Breast epithelium (tissue), 4 donors: ENCODE measurements around the gene HMGCS2. TPM values are rescaled to one million over a fixed set of nuclear protein-coding genes. Genes with fewer than 3 reads are reported as not detected.

Source experiments
- DNase-seq, 2 donors: peaks; one replicate each; pipeline ENCODE4 v3.0.0-alpha.2; 2019; ENCODE audit warnings: low spot score in 2 of 2
- H3K27ac ChIP-seq, 2 donors: fragments of 200-600 bp; sonication (generic) in 1 of 2; one replicate each; pipeline ENCODE4 v1.5.1; 2016 to 2019; ENCODE audit warnings: mild to moderate bottlenecking in 1 of 2
- H3K27me3 ChIP-seq, 2 donors: fragments of 200-600 bp; sonication (generic) in 1 of 2; one replicate each; pipeline versions ENCODE4 v1.5.1 to v1.6.0; 2017 to 2019; ENCODE audit warnings: control low read depth in 1 of 2, mild to moderate bottlenecking in 1 of 2
- H3K36me3 ChIP-seq: fragments of 200-600 bp; one replicate; pipeline ENCODE4 v1.5.1; 2019
- H3K4me1 ChIP-seq, 2 donors: fragments of 200-600 bp; sonication (generic); one replicate each; pipeline ENCODE4 v1.5.1; 2016 to 2019; ENCODE audit warnings: control low read depth in 1 of 2
- H3K4me3 ChIP-seq, 3 donors: fragments of 200-600 bp; sonication (generic); 1 replicate in 2 of 3; 2 replicates in 1 of 3; pipeline ENCODE4 v1.5.1; 2016 to 2019; ENCODE audit warnings: mild to moderate bottlenecking in 3 of 3, moderate library complexity in 2 of 3
- H3K9me3 ChIP-seq, 2 donors: fragments of 200-600 bp; sonication (generic) in 1 of 2; one replicate each; pipeline ENCODE4 v1.5.1; 2016 to 2019; ENCODE audit warnings: control low read depth in 1 of 2
- POLR2A ChIP-seq: fragments of 450-650 bp; IDR thresholded peaks from one replicate; pipeline ENCODE4 v1.6.1; 2016; ENCODE audit warnings: antibody characterized with exemption, mild to moderate bottlenecking, moderate library complexity
- POLR2AphosphoS5 ChIP-seq, 3 donors: sonication (generic); formaldehyde crosslinking; IDR thresholded peaks; one replicate each; pipeline ENCODE4 v1.6.1; 2017; ENCODE audit warnings: antibody characterized with exemption in 3 of 3
- intact Hi-C: fragments of 100-400 bp; cut with DNase I; formaldehyde crosslinking; loops from one replicate; pipeline ENCODE4 v1.15.1; 2023; ENCODE audit warnings: low total_unique reads
- total RNA-seq, 3 donors: library from RNA; depleted of rRNA; stranded (reverse); fragments of >200 nt; gene quantifications; one replicate each; pipeline ENCODE4 v1.1.0, GENCODE V29; 2016
- TF ChIP-seq, protein P1 (sequence below), 3 donors: fragments of 450-650 bp; IDR thresholded peaks; one replicate each; pipeline ENCODE4 v1.5.1; 2016 to 2017; ENCODE audit warnings: antibody characterized with exemption in 3 of 3, mild to moderate bottlenecking in 3 of 3, moderate library complexity in 3 of 3

HMGCS2 gene
- total RNA-seq, 3 donors from 2014 or later, result 0.16 to 142 (median 23.0) TPM

DNA sequence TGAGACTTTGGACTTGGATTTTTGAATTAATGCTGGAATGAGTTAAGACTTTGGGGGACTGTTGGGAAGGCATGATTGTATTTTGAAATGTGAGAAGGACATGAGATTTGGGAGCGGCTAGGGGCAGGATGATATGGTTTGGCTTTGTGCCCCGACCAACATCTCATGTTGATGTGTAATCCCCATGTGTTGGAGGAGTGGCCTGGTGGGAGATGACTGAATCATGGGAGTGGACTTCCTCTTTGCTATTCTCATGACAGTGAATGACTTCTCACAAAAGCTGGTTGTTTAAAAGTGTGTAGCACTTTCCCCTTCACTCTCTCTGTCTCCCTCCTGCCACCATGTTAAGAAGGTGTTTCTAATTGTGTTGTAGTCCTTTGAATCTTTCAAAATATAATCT is 66.3 kb downstream of the HMGCS2 start:
- intact Hi-C loops, result no loop called here
- Histone ChIP-seq H3K27ac (no peak overlapping the region), H3K4me1 (no peaks in the 10 kb centered on the region), H3K27me3 (no peaks in the 10 kb centered on the region), H3K9me3 (peaks cover 6 to 13% of the 10 kb centered on the region in 2 donors), H3K4me3 (no peak overlapping the region), H3K36me3 (no peaks in the 10 kb centered on the region)
- DNase-seq, result no peak
- TF ChIP-seq, protein P1, sequence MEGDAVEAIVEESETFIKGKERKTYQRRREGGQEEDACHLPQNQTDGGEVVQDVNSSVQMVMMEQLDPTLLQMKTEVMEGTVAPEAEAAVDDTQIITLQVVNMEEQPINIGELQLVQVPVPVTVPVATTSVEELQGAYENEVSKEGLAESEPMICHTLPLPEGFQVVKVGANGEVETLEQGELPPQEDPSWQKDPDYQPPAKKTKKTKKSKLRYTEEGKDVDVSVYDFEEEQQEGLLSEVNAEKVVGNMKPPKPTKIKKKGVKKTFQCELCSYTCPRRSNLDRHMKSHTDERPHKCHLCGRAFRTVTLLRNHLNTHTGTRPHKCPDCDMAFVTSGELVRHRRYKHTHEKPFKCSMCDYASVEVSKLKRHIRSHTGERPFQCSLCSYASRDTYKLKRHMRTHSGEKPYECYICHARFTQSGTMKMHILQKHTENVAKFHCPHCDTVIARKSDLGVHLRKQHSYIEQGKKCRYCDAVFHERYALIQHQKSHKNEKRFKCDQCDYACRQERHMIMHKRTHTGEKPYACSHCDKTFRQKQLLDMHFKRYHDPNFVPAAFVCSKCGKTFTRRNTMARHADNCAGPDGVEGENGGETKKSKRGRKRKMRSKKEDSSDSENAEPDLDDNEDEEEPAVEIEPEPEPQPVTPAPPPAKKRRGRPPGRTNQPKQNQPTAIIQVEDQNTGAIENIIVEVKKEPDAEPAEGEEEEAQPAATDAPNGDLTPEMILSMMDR (IDR thresholded peaks at IDR 0.05), result no peak
- TF ChIP-seq POLR2A, result no peak
- no peak for TF ChIP-seq POLR2AphosphoS5 (IDR thresholded peaks at IDR 0.05)

DNA sequence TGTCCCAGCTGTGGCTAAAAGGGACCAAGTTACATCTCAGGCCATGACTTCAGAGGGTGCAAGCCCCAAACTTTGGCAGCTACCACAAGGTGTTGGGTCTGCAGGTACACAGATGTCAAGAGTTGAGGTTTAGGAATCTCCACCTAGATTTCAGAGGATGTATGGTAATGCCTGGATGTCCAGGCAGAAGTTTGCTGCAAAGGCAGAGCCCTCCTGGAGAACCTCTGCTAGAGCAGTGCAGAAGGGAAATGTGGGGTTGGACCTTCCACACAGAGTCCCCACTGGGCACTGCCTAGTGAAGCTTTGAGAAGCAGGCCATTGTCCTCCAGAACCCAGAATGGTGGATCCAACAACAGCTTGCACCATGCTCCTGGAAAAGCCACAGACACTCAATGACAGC is 67.0 kb downstream of the HMGCS2 start:
- Histone ChIP-seq H3K36me3 (no peaks in the 10 kb centered on the region), H3K9me3 (peaks cover 6 to 13% of the 10 kb centered on the region in 2 donors), H3K27me3 (no peaks in the 10 kb centered on the region), H3K27ac (no peak overlapping the region), H3K4me1 (no peaks in the 10 kb centered on the region), H3K4me3 (no peak overlapping the region)
- intact Hi-C loops, result loop anchor here (2.0 kb wide), 1 partner anchor 15 kb away; no protein-coding TSS in a partner anchor
- TF ChIP-seq POLR2AphosphoS5 (IDR thresholded peaks at IDR 0.05) (no peak), POLR2A (no peak)
- TF ChIP-seq, protein P1 (IDR thresholded peaks at IDR 0.05), result no peak
- no peak for DNase-seq

DNA sequence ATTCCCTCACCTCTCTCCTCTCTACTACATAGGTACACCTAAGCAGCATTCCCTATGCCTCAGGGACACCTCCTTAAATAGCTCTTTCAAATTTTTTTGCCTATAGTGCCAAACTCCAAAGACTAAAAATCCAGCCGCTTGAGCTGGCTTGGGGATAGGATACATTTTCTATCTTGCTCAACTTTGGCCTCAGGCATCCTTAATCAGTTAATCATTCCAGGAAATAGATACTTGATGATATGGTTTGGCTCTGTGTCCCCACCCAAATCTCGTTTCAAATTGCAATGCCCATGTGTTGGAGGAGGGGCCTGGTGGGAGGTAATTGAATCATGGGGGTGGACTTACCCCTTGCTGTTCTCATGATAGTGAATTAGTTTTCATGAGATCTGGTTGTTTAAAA is 68.4 kb downstream of the HMGCS2 start:
- Histone ChIP-seq H3K4me3 (no peak overlapping the region), H3K27ac (no peak overlapping the region), H3K4me1 (no peaks in the 10 kb centered on the region), H3K27me3 (no peaks in the 10 kb centered on the region), H3K9me3 (peaks cover 6 to 13% of the 10 kb centered on the region in 2 donors), H3K36me3 (no peaks in the 10 kb centered on the region)
- intact Hi-C loops, result loop anchor here (2.0 kb wide), 1 partner anchor 14 kb away; no protein-coding TSS in a partner anchor
- DNase-seq, result no peak
- TF ChIP-seq POLR2AphosphoS5 (IDR thresholded peaks at IDR 0.05) (no peak), POLR2A (no peak)
- TF ChIP-seq, protein P1 (IDR thresholded peaks at IDR 0.05), result no peak

Other genes starting within 250 kb of the HMGCS2 start
- 1 to 10 TPM; 4.2 to 9.5 (median 7.0) TPM for gene ZNF697, start 120.6 kb downstream of the HMGCS2 start, total RNA-seq
- gene PHGDH, start 57.0 kb downstream of the HMGCS2 start, total RNA-seq, result 10 to 100 TPM in 2 of 3 donors, 1 to 10 TPM in 1; 6.1 to 54.7 (median 17.7) TPM
- not detected for gene REG4, start 42.6 kb upstream of the HMGCS2 start, total RNA-seq
- not detected for gene ADAM30, start 127.6 kb upstream of the HMGCS2 start, total RNA-seq